Left ventricle myocardium superior (tissue), 1 donor: Measurements from ENCODE around the gene SOX10. TPM values are rescaled to one million over a fixed set of nuclear protein-coding genes. Genes with fewer than 3 reads are reported as not detected.

Source experiments
- microRNA-seq: library from miRNA; unstranded; fragments of <30 nt; microRNA quantifications from one replicate; pipeline ENCODE4 v1.2.0, GENCODE V29; 2020; ENCODE audit warnings: borderline number of aligned reads
- total RNA-seq: library from RNA; stranded (reverse); fragmentation: NEBNext Ultra II Directional; extraction: Animal tissue kit (Norgen Biotek cat#: 25700); gene quantifications from one replicate; pipeline ENCODE4 v1.2.1, GENCODE V29; 2021
- donor health status: DM: no; HTN: yes; CAD: no; lungs with severe emphysema.

SOX10 gene
- total RNA-seq, 1 donor from 2014 or later = 1.9 TPM

Small RNAs within 50 kb of the gene (microRNA-seq; reads per million reads assigned to microRNA genes)
- gene MIR4534 (not detected), gene MIR6820 (not detected)

Other genes starting within 250 kb of the SOX10 start
- 42.0 TPM for gene GCAT, start 176.6 kb downstream of the SOX10 start, total RNA-seq
- not detected for gene GALR3, start 161.2 kb downstream of the SOX10 start, total RNA-seq
- 17.8 TPM for gene ANKRD54, start 140.2 kb downstream of the SOX10 start, total RNA-seq
- gene EIF3L, start 135.1 kb downstream of the SOX10 start, total RNA-seq = 403 TPM
- 20.1 TPM for gene MICALL1, start 78.3 kb downstream of the SOX10 start, total RNA-seq
- 0.30 TPM for gene C22orf23, start 31.0 kb downstream of the SOX10 start, total RNA-seq
- 90.7 TPM for gene POLR2F, start 30.9 kb downstream of the SOX10 start, total RNA-seq
- 26.5 TPM for gene PICK1, start 72.8 kb upstream of the SOX10 start, total RNA-seq
- not detected for gene SLC16A8, start 99.6 kb upstream of the SOX10 start, total RNA-seq
- gene BAIAP2L2, start 126.1 kb upstream of the SOX10 start, total RNA-seq = 0.15 TPM
- 17.0 TPM for gene PLA2G6, start 197.3 kb upstream of the SOX10 start, total RNA-seq
- gene MAFF, start 217.4 kb upstream of the SOX10 start, total RNA-seq = 5.3 TPM